Transverse colon (tissue), 4 donors: ENCODE results near the gene EID2B. TPM values are rescaled to one million over a fixed set of nuclear protein-coding genes. Genes with fewer than 3 reads are reported as not detected.

Experiments
- DNase-seq: peaks from one replicate; pipeline ENCODE4 v3.0.0-alpha.2; 2019
- H3K27ac ChIP-seq, 4 donors: fragments of 200-600 bp; sonication (generic); 2 replicates each; pipeline ENCODE4 v1.5.1; 2016 to 2018; ENCODE audit warnings: inconsistent platforms in 4 of 4
- H3K27me3 ChIP-seq: fragments of 200-600 bp; sonication (generic); 2 replicates; pipeline ENCODE4 v1.5.1; 2017; ENCODE audit warnings: inconsistent platforms
- H3K36me3 ChIP-seq, 4 donors: fragments of 200-600 bp; sonication (generic); 2 replicates each; pipeline ENCODE4 v1.5.1; 2017 to 2019; ENCODE audit warnings: inconsistent platforms in 4 of 4
- H3K4me1 ChIP-seq, 4 donors: fragments of 200-600 bp; sonication (generic); 2 replicates each; pipeline ENCODE4 v1.5.1; 2017 to 2020; ENCODE audit warnings: inconsistent platforms in 4 of 4
- H3K4me3 ChIP-seq, 4 donors: fragments of 200-600 bp; sonication (generic); 1 replicate in 1 of 4; 2 replicates in 3 of 4; pipeline versions ENCODE4 v1.5.1 to v1.6.1; 2017 to 2019; ENCODE audit warnings: inconsistent platforms in 4 of 4
- H3K9me3 ChIP-seq, 2 donors: fragments of 200-600 bp; sonication (generic); 2 replicates each; pipeline ENCODE4 v1.5.1; 2017 to 2019; ENCODE audit warnings: inconsistent platforms in 2 of 2
- EP300 ChIP-seq: sonication (generic); formaldehyde crosslinking; IDR thresholded peaks from one replicate; pipeline ENCODE4 v1.6.1; 2017; ENCODE audit warnings: antibody characterized with exemption, low read depth
- POLR2A ChIP-seq: fragments of 450-650 bp; IDR thresholded peaks from one replicate; pipeline ENCODE4 v1.6.1; 2016; ENCODE audit warnings: antibody characterized with exemption, mild to moderate bottlenecking, moderate library complexity
- POLR2AphosphoS5 ChIP-seq, 3 donors: sonication (generic); formaldehyde crosslinking; IDR thresholded peaks; one replicate each; pipeline ENCODE4 v1.6.1; 2016; ENCODE audit warnings: antibody characterized with exemption in 3 of 3
- WGBS, 2 donors: methylation state at CpG; one replicate each; pipeline ENCODE4 v1.1.5; 2018; ENCODE audit warnings: low coverage in 1 of 2; 5-methylcytosine and 5-hydroxymethylcytosine counted together
- in situ Hi-C, 4 donors: fragments of 200-750 bp; cut with MboI; loops; one replicate each; pipeline versions ENCODE4 v1.15.0 to v1.15.1; 2017; ENCODE audit warnings: low sequenced_read_pairs in 3 of 4, low pct_ligation_motif_present in 1 of 4, low pct_unique_long_range_greater_than_20kb in 1 of 4
- intact Hi-C: fragments of 100-400 bp; cut with DNase I; formaldehyde crosslinking; loops from one replicate; pipeline ENCODE4 v1.15.1; 2023; ENCODE audit warnings: low total_unique reads
- total RNA-seq, 4 donors: library from RNA; depleted of rRNA; stranded (reverse); fragments of >200 nt; gene quantifications; one replicate each; pipeline ENCODE4 v1.1.0, GENCODE V29; 2016
- TF ChIP-seq, protein P1 (sequence below), 5 experiments: fragments of 200-600 bp in 3 of 5; fragments of 450-650 bp in 2 of 5; sonication (generic) in 3 of 5; IDR thresholded peaks; 1 replicate in 2 of 5; 2 replicates in 3 of 5; pipeline ENCODE4 v1.5.1; 2016 to 2017; ENCODE audit warnings: antibody characterized with exemption in 5 of 5, inconsistent platforms in 3 of 5, mild to moderate bottlenecking in 2 of 5, moderate library complexity in 1 of 5

The EID2B gene
- total RNA-seq, 4 donors from 2014 or later = 1.00 to 1.5 (median 1.3) TPM

GRCh38 chr19:39506598-39506943 lies 26.1 kb downstream of the EID2B start:
- no peaks in the 10 kb centered on the region for H3K9me3 ChIP-seq
- no peak for DNase-seq
- peaks cover 94% of the 10 kb centered on the region for H3K27me3 ChIP-seq
- H3K4me1 ChIP-seq = peaks cover 0 to 13% (median 12%) of the 10 kb centered on the region in 4 donors
- in situ Hi-C loops (no loop called here), intact Hi-C loops (no loop called here)
- TF ChIP-seq EP300 (no peak), POLR2AphosphoS5 (IDR thresholded peaks at IDR 0.05) (no peak), POLR2A (no peak)
- TF ChIP-seq, protein P1, sequence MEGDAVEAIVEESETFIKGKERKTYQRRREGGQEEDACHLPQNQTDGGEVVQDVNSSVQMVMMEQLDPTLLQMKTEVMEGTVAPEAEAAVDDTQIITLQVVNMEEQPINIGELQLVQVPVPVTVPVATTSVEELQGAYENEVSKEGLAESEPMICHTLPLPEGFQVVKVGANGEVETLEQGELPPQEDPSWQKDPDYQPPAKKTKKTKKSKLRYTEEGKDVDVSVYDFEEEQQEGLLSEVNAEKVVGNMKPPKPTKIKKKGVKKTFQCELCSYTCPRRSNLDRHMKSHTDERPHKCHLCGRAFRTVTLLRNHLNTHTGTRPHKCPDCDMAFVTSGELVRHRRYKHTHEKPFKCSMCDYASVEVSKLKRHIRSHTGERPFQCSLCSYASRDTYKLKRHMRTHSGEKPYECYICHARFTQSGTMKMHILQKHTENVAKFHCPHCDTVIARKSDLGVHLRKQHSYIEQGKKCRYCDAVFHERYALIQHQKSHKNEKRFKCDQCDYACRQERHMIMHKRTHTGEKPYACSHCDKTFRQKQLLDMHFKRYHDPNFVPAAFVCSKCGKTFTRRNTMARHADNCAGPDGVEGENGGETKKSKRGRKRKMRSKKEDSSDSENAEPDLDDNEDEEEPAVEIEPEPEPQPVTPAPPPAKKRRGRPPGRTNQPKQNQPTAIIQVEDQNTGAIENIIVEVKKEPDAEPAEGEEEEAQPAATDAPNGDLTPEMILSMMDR (IDR thresholded peaks at IDR 0.05) = no peak
- WGBS, 2 donors = 69 to 85% methylated on average over 5 to 7 of the region's 7 CpGs
- no peaks in the 10 kb centered on the region for H3K36me3 ChIP-seq
- H3K27ac ChIP-seq = no peak overlapping the region
- peak overlapping the region in 1 of 4 donors; percentile 56 for H3K4me3 ChIP-seq

DNA sequence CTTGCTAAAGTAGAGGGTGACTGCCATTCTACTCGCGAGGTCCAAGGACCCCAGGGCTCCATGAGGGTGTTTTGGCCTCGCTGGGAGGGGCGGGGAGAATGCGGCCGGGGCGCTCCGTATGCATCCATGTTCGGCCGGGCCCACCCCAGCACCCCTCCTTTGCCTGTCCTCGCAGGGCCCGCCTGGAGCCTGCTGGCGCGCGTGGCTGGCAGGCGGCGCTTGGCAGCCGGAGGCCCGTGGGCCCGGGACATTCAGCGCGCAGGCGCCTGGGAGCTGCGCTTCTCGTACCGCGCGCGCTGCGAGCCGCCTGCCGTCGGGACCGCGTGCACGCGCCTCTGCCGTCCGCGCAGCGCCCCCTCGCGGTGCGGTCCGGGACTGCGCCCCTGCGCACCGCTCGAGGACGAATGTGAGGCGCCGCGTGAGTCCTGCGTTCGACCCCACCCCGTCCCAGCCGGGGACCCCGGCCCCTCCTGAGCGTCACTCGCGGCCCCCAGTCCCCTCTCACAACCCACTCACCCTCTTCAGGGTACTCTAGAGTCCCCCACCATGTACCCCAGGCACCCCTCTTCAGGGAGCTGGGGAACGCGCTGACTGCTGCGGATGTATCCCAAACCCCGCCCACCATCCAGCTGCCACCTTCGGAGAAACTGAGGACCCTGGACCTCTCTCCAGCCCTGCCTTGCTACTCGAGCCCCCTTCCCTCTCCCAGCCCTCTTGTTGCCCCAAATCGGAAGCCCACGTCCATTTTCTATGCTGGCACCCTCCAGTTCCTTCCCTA lies 29.8 kb downstream of the EID2B start:
- 52 to 70% methylated on average over 2 to 24 of the region's 69 CpGs for WGBS, 2 donors
- peaks cover 11 to 30% (median 27%) of the 10 kb centered on the region in 4 donors for H3K4me1 ChIP-seq
- no peak overlapping the region for H3K27ac ChIP-seq
- no peak overlapping the region for H3K4me3 ChIP-seq
- H3K9me3 ChIP-seq = no peaks in the 10 kb centered on the region
- in situ Hi-C loops (no loop called here), intact Hi-C loops (no loop called here)
- H3K36me3 ChIP-seq = no peaks in the 10 kb centered on the region
- TF ChIP-seq POLR2A (no peak), POLR2AphosphoS5 (IDR thresholded peaks at IDR 0.05) (no peak), EP300 (no peak)
- TF ChIP-seq, protein P1 (IDR thresholded peaks at IDR 0.05) = peak; percentile 38 to 86 (median 73)
- peak; percentile 63 for DNase-seq
- peaks cover 96% of the 10 kb centered on the region for H3K27me3 ChIP-seq

- peaks cover 15 to 25% (median 22%) of the 10 kb centered on the region in 4 donors for H3K4me1 ChIP-seq
- TF ChIP-seq, protein P1 (IDR thresholded peaks at IDR 0.05) = no peak
- H3K27me3 ChIP-seq = peaks cover 96% of the 10 kb centered on the region
- no peak overlapping the region for H3K4me3 ChIP-seq
- in situ Hi-C loops = no loop called here
- H3K36me3 ChIP-seq = no peaks in the 10 kb centered on the region
- H3K27ac ChIP-seq = no peak overlapping the region
- intact Hi-C loops = no loop called here
- DNase-seq = no peak
- 67 to 78% methylated on average over 1 to 5 of the region's 5 CpGs for WGBS, 2 donors
- no peaks in the 10 kb centered on the region for H3K9me3 ChIP-seq
Measured at GRCh38 chr19:39501340-39501739, 31.3 kb downstream of the EID2B start.

- no peak for DNase-seq
- no peaks in the 10 kb centered on the region for H3K36me3 ChIP-seq
- H3K4me1 ChIP-seq = peaks cover 15 to 25% (median 22%) of the 10 kb centered on the region in 4 donors
- H3K9me3 ChIP-seq = no peaks in the 10 kb centered on the region
- intact Hi-C loops (no loop called here), in situ Hi-C loops (no loop called here)
- TF ChIP-seq POLR2A = no peak
- no peak for TF ChIP-seq POLR2AphosphoS5 (IDR thresholded peaks at IDR 0.05)
- TF ChIP-seq, protein P1 (IDR thresholded peaks at IDR 0.05) = no peak
- no peak for TF ChIP-seq EP300
- no peak overlapping the region for H3K4me3 ChIP-seq
- no peak overlapping the region for H3K27ac ChIP-seq
- H3K27me3 ChIP-seq = peaks cover 95% of the 10 kb centered on the region
- WGBS, 2 donors = 46% methylated on average over 4 of the region's 4 CpGs; no CpG with 5 or more reads in 1 of the 2 donors
Measured at GRCh38 chr19:39500543-39500942, 32.1 kb downstream of the EID2B start.
